Forelimb muscle (tissue), 1 donor: ENCODE results near the gene GALNT10. TPM values are rescaled to one million over a fixed set of nuclear protein-coding genes. Genes with fewer than 3 reads are reported as not detected.

Source experiments
- DNase-seq: peaks from one replicate; pipeline ENCODE4 v3.0.0-alpha.2; 2013; ENCODE audit warnings: low read depth
- polyA plus RNA-seq: library from polyadenylated mRNA; unstranded; fragments of 120-200 nt; gene quantifications from one replicate; pipeline ENCODE4 v1.2.1, GENCODE V29; 2013; ENCODE audit not compliant: insufficient read length

The GALNT10 gene
- polyA plus RNA-seq, 1 donor, result 16.7 TPM

GRCh38 chr5:154296525-154297159 is 106.1 kb downstream of the GALNT10 start:
- no peak for DNase-seq

DNA sequence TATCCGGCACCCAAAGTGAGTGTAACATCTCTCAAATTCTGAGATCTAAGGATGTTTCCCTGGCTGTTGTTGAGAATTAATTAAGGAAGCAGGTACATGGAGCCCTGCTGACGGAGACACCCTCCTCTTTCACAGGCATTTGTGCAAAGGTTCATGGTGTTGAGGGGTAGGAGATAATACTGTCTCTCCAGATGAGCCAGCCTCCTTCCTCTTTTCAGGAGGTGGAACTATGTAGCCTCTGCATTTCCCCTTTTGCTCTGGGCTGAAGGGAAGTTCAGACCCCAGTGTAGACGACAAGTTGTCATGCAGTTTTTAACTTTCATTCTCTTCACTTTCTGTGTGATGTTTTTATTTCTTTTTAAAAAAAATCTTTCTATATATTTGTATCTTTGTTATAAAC is 107.5 kb downstream of the GALNT10 start:
- no peak for DNase-seq

DNA sequence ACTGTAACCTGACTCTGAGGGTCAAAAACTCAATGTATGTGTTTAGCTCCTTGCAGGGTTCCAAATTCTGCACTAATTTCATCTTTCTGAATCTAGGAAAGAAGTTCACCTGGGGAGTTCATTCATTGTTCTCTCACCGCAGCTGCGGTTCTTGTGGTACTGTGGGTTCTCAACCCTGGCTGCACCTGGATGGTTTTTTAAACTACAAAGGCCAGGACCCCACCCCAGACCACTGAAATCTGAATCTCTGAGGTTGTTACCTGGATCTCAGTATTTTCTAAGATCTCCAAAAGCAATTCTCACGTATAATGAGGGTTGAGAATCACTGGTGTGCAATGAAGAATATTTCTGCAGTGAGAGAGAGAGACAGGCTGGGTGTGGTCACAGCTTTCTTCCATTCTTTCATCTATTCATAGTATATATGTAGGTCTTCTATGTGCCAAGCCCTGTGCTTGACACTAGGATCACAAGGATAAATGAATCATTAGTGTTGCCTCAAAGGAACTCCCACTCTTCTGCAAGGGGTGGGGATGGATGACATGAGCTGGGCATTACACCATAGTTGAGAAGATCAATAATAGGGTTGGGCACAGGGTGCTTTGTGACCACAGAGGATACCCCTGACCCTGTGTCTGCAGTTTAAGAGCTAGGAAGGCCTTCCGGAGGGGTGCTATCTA is 109.8 kb downstream of the GALNT10 start:
- no peak for DNase-seq

GRCh38 chr5:154301726-154302125 is 111.2 kb downstream of the GALNT10 start:
- no peak for DNase-seq

GRCh38 chr5:154302161-154302560 is 111.6 kb downstream of the GALNT10 start:
- no peak for DNase-seq

DNA sequence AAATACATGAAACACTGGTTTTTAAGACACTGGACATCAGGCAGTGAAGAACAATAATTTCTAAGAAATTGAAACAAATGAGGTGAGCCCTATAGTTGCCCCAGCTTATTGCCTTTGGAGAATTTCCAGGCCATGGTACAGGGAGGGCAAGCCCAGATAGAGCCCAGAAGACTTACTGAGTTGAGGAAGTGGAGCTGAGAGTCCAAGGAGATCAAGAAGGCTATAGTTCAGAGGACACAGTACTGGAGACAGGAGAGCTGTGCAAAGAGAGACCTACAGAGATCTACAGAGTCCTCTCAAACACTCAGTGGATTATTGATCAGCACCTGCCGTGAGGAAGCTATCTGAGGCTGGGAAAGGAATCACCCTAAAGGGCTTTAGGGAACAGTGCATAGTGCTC is 112.6 kb downstream of the GALNT10 start:
- DNase-seq, result no peak

GRCh38 chr5:154308443-154309370 is 118.2 kb downstream of the GALNT10 start:
- DNase-seq, result no peak

DNA sequence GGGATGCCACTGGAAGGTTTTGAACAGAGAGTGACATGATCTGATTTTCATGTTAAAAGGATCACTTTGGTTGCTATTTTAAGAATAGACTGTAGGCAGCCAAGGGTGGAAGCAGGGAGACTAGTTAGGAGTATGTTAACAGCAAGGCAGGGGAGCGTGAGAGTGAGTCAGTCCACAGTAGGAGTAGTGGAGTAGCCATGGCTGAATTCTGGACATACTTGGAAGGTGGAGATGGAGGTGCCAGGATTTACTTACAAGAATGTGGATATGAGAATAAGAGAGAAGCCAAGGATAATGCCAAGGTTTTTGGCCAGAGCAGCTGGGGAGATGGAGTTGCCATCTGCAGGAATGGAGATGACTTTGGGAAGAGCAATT is 118.8 kb downstream of the GALNT10 start:
- no peak for DNase-seq

GRCh38 chr5:154309805-154310204 is 119.3 kb downstream of the GALNT10 start:
- DNase-seq, result no peak

DNA sequence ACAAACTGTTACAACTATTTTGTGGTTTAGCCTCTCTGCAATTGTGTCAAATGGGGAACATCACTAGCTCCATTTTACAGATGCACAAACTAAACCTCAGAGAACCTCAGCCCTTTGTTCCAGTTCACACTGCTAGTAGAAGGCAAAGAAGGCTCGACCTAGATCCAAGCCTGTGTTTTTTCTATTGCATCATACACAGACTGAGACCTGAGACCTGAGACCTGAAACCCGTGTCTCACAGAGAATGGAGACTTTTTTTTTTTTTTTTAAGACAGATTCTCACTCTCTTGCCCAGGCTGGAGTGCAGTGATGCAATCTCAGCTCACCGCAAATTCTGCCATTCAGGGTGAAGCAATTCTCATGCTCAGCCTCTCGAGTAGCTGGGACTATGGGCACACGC is 120.8 kb downstream of the GALNT10 start:
- DNase-seq, result no peak

- DNase-seq, result no peak
Measured at GRCh38 chr5:154312000-154312399, 121.5 kb downstream of the GALNT10 start.

DNA sequence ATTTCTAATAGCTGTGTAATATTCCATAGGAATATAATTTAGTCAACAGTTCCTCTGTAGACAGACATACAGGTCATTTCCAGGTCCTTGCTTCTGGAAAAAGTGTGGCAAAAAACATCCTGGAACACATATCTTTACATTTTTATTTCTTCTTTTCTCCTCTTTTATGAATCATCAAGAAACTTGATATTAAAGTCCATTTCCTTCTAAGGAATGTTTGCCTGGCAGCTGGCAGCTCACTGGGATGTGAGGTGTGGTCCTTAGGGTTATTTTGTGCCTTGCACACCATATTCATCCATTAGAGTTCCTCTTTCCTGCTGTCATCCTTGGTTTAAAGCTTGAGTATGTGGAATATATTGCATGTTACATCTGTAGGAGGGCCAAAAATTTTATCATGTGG is 122.0 kb downstream of the GALNT10 start:
- DNase-seq, result no peak

DNA sequence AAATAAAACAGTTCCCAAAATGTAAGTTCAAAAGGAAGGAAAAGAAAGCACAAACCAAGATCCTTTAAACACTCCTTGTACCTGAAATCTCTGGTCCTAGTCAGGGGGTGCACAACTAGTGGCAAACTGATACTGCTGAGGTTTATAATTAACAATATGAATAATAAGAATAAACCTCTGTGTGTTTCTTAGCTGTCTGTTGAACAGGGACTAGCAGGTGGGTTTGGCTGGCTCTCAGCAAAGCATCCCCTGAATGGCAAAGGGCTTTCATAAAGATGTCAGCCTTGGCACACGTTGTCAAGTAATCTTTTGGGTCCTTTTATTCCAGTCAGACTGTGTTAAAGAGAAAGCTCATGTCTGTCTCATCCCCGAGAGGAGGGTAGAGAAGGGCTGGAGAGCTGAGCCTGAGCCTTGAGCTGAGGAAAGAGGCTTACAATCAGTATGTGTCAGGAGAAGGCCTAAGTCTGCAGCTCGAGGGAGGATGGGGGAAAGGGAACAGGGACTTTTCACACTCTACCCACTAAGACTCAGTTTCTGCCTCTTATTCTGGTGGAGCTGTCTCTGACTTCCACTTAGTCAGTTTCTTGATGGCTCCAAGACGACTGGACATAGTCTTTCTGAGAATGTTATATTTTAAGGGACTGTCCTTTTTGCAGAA is 123.0 kb downstream of the GALNT10 start:
- no peak for DNase-seq

GRCh38 chr5:154315196-154315595 is 124.7 kb downstream of the GALNT10 start:
- no peak for DNase-seq

DNA sequence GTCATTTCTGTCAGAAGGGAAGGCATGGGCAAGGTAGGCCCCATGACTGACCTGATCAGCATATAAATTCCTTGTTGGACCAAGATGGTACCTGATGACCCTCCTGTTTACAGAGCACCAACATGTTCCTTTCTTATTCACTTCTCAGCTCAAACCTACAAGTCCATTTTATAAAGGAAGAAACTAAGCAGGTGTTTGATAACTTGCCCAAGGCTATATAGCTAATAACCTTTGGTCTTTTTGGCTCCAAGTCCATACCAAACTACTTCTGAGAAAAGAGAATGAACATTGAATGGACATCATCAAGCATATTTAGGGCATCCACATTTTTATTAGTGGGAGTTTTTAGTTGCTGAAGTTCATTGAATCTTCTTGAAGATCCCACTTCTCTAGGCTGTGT is 125.2 kb downstream of the GALNT10 start:
- no peak for DNase-seq

- no peak for DNase-seq
Measured at GRCh38 chr5:154316223-154316935, 125.8 kb downstream of the GALNT10 start.

GRCh38 chr5:154317916-154318315 is 127.4 kb downstream of the GALNT10 start:
- no peak for DNase-seq

GRCh38 chr5:154318691-154319090 is 128.2 kb downstream of the GALNT10 start:
- DNase-seq, result no peak

DNA sequence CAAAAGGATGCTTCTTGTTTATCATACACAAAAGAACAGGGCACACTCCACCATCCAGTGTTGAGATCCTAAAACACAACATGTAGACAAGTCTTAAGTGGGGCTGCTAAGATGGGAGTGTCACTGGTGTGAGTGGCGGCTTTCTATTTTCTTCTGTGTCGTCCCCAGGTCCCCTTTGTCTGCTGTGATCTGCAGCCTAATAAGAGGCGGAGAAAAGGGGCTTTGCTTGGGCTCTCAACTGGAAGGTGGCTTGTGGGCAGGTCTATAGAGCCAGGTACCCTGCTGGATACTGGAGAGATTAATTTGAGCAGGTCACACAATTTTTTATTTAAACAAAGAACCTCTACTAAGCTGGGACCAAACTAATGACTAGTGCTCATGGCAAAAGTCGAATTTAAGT is 129.2 kb downstream of the GALNT10 start:
- DNase-seq, result no peak

- DNase-seq, result peak; percentile 45
Measured at GRCh38 chr5:154320224-154321089, 129.9 kb downstream of the GALNT10 start.
